GM21529 (cell line): ENCODE results near the gene MAP3K6.
"Not testable (repeated sequence)": the region's sequence is repeated elsewhere in the genome, so short reads cannot be mapped to it uniquely, and the experiment has no call there.

Experiments
- ATAC-seq: cut with Tn5 transposase; IDR thresholded peaks from one replicate; pipeline ENCODE4 v1.9.1; 2021; ENCODE audit not compliant: unreplicated experiment

Gene MAP3K6

GRCh38 chr1:27395441-27396195 lies 28.9 kb upstream of the MAP3K6 start:
- ATAC-seq, result no peak

GRCh38 chr1:27394925-27395324 lies 28.2 kb upstream of the MAP3K6 start:
- no peak for ATAC-seq

DNA sequence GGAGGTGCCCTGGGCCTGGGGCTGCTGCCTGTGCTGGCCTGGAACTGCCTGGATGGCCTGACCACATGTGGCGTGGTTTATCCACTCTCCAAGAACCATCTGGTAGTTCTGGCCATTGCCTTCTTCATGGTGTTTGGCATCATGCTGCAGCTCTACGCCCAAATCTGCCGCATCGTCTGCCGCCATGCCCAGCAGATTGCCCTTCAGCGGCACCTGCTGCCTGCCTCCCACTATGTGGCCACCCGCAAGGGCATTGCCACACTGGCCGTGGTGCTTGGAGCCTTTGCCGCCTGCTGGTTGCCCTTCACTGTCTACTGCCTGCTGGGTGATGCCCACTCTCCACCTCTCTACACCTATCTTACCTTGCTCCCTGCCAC lies 27.5 kb upstream of the MAP3K6 start:
- ATAC-seq, result no peak

- no peak for ATAC-seq
Measured at GRCh38 chr1:27393641-27394281, 27.0 kb upstream of the MAP3K6 start.

DNA sequence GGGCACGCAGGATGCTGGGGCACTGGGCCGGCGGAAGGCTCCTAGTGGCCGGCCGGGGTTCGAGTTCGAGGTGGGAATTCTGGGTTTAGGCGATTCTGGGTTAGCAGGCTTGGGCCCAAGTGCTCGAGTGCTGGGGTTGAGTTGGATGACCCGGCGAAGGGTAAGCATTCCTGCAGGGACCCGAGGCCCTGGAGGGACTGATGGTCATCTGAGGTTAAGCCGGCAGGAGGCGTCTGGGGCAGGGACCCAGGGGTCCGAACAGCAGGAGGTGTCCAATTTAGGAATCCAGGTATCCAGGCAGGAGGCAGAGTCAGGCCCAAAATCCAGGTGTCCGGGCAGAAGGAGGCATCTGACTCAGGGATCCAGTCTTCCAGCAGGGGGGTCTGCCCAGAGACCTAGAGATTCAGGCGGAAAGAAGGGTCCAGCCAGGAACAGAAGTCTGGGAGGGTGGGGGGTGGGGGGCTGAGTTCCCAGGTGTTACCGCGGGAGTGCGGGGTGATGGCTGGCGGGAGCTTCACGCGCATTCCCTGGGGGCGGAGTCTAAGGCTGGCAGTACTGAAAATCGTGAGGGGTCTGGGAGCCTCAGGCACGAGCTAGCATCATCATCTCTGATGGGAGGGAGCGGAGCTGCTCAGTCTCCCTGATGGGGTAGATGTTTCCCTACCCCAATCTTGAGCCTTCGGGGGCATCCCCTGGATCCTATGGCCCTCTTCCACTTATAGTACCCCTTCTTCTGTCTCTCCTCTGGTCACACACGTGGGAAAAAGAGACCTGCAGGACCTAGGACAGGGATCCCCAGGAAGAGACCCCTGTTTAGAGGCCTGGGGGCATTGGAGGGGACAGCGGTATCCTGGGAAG lies 26.2 kb upstream of the MAP3K6 start:
- ATAC-seq, result no peak

DNA sequence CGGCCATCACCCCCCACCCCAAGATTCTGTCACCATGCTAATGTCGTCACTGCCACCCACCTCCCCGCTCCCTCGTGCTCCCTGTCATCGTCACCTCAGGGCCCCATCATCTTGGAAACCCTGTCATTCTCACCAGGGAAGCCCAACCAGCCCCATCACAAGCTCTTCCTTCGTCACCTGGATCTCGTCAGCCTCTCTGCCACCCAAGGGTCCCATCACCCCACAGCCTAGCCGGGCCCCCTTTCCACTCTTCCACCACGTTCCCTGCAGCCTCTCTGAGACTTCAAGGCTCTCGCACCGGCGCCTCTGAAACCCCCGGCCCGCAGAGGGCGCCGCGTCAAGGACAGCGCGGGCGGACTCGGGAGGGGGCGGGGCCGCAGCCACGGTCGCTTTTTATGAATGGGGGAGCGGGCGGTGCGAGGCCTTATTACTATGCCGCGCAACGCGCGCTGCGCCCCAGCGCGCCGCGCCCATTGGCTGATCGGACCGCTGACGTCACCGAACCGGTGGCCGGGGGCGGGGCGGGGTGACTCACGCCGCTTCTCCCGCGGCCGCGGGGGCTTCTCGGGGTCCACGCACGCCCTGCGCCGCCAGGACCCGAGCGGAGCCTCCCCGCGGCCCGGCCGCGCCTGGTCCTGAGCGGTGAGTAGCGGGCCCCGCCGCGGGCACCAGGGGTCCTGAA lies 25.5 kb upstream of the MAP3K6 start, which contains the start of gene GPR3:
TSS of gene GPR3 (plus strand) at position 527 of the 682 bp plus-strand sequence. CDS start 1,177 bp downstream, outside the sequence.
- ATAC-seq, result peak; percentile 79

DNA sequence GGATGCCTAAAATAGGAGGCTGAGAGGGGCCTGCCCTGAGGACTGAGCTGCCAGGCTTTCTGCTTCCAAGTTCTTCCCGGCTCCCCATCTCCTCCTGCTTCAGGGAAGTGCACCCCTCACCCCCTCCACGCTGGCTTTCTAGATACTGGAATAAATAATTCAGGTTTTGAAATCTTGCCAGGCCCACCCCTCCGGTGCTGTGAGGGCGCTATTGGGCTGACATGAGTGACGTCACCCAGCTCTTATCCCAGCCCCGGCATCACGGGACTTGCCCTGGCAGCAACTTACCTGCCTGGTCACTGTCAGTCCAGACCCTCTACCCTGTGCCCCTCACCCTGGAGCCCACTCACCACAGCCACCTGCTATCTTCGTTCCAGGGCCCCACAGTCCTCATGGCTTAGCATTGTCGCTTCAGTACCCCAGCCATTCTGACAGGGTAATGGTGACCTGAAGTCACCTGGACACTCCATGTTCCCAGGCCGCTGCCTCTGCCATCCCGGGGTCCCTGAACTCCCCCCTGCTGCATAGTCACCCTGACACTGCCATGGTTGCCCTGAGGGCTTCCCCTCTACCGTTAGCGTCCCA lies 24.8 kb upstream of the MAP3K6 start:
- no peak for ATAC-seq

GRCh38 chr1:27388337-27389005 lies 21.7 kb upstream of the MAP3K6 start:
- ATAC-seq, result no peak

- ATAC-seq, result not testable (repeated sequence)
Measured at GRCh38 chr1:27384797-27385196, 18.0 kb upstream of the MAP3K6 start.

DNA sequence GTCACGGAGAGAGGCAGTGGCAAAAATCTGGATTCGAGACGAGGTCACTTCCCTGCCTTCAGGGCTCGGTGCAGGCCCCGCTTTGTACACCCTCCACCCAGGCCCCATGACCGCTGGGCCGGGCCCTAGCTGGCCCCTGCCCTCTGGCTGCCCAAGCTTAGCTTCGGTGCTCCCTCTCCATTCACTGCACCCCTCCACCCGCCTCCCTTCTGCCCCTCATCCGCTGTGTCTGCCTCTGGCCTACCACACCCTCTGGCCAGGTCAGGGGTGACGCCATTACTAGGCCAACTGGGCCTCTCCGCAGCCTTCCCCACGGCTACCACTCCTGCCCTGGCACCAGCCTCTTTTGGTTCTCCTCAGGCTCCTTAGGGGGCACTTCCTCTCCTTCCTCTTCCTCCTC lies 16.9 kb upstream of the MAP3K6 start:
- no peak for ATAC-seq

- no peak for ATAC-seq
Measured at GRCh38 chr1:27383039-27383605, 16.4 kb upstream of the MAP3K6 start, which contains the start of gene CD164L2. Gene CD164L2, minus strand, starts transcription at chr1:27383333. Its CDS starts 94 bp downstream, at chr1:27383239.

GRCh38 chr1:27381969-27382762 lies 15.4 kb upstream of the MAP3K6 start:
- ATAC-seq, result no peak

GRCh38 chr1:27380766-27381733 lies 14.3 kb upstream of the MAP3K6 start:
- ATAC-seq, result no peak

- no peak for ATAC-seq
Measured at GRCh38 chr1:27380224-27380623, 13.5 kb upstream of the MAP3K6 start.

DNA sequence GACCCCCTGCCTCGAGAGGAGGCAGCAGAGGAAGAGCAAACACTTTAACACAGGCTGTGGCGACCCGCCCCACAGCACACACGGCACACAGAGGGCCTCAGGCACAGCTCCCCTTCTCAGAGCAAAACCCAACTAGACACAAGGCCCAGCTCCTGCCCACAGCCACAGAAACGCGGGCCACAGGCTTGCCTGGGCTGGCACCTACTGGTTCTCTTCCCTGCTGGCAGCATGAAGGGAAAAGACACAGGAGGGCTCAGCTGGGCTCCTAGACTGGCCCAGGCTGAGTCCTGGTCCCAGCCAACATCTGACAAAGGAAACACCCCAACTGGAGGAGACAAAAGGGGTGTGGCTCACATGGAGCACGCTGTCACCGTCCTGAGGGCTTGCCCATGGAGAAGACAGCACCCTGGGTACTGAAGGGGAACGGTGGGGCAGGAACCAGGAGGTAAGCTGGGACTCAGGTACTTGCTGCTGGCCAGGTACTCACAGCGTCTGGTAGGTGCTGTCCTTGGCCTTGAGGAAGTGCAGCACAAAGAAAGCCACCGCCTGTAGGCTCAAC lies 12.9 kb upstream of the MAP3K6 start:
- no peak for ATAC-seq

GRCh38 chr1:27377760-27378495 lies 11.2 kb upstream of the MAP3K6 start:
- no peak for ATAC-seq
